ENCODE results near the gene SIX3. TPM values are rescaled to one million over a fixed set of nuclear protein-coding genes. Genes with fewer than 3 reads are reported as not detected.

Gene SIX3
- total and polyA plus RNA-seq, 2 experiments from 2014 or later = 0.21 to 0.28 TPM

DNA sequence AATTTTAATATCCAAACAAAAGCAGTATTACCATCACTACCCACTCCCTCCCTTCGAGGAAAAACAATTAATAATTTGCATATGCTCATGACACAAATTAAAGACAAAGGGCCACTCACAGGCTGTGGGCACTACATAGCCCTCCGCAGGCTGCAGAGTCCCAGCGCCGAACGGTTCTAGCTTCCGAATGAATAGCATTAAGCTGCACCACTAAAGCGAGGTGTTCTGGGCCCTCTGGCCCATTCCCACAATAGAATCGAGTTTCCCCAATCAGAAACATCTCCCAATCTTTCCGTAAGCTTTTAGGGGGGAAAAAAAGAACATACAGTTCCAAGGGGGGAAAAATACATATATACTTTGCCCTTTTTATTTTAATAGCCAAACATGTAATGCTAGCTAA lies 14.5 kb upstream of the SIX3 start:
- Mint-ChIP-seq H3K9me3 (no peaks in the 10 kb centered on the region; the same call in 1 of the 3 replicates), H3K36me3 (ENCODE audit: low read depth) (no peaks in the 10 kb centered on the region), H3K4me1 (peaks cover 53% of the 10 kb centered on the region), H3K27ac (no peak overlapping the region), H3K27me3 (ENCODE audit: insufficient read depth, low read depth, poor library complexity) (peaks cover 89% of the 10 kb centered on the region), H3K4me3 (peak overlapping the region; percentile 43)
- Histone ChIP-seq H3K27me3 (ENCODE audit: insufficient read depth) (peaks cover 97% of the 10 kb centered on the region), H3K27ac (ENCODE audit: low read depth) (no peak overlapping the region), H3K4me3 (no peak overlapping the region), H3K4me2 (peak overlapping the region; percentile 94), H3K79me2 (replicated peaks; ENCODE audit: insufficient read depth) (no peaks in the 10 kb centered on the region), H4K20me1 (replicated peaks; ENCODE audit: insufficient read depth) (no peaks in the 10 kb centered on the region), H3K36me3 (ENCODE audit: insufficient read depth) (no peaks in the 10 kb centered on the region), H3K9me2 (ENCODE audit: insufficient read depth) (no peaks in the 10 kb centered on the region), H3F3A (replicated peaks; ENCODE audit: low read depth) (peaks cover 25% of the 10 kb centered on the region), H2AFZ (no peak overlapping the region), H3K4me1 (ENCODE audit: insufficient read depth) (peaks cover 66% of the 10 kb centered on the region)
- peak; percentile 27 for ATAC-seq
- DNase-seq (ENCODE audit: low spot score) = peak; percentile 81
- TF ChIP-seq ZNF114 (CRISPR knock-in tag; IDR thresholded peaks at IDR 0.05) (no peak), JUNB (IDR thresholded peaks at IDR 0.05; ENCODE audit: unreplicated experiment) (no peak), CREB1 (CRISPR knock-in tag; IDR thresholded peaks at IDR 0.05; ENCODE audit: low read depth) (no peak), EZH2 (IDR thresholded peaks at IDR 0.05; ENCODE audit: low read depth, unreplicated experiment) (peak; percentile 57), EZH2phosphoT487 (IDR thresholded peaks at IDR 0.05; ENCODE audit: unreplicated experiment) (no peak), ZNF331 (CRISPR knock-in tag; IDR thresholded peaks at IDR 0.05; ENCODE audit: low read depth) (no peak), NANOG (IDR thresholded peaks at IDR 0.05; ENCODE audit: borderline replicate concordance) (peak; percentile 39; the same call in 1 of the 2 replicates), POLR2AphosphoS5 (IDR thresholded peaks at IDR 0.05; ENCODE audit: low read depth) (no peak)
- TF ChIP-seq, protein P1, sequence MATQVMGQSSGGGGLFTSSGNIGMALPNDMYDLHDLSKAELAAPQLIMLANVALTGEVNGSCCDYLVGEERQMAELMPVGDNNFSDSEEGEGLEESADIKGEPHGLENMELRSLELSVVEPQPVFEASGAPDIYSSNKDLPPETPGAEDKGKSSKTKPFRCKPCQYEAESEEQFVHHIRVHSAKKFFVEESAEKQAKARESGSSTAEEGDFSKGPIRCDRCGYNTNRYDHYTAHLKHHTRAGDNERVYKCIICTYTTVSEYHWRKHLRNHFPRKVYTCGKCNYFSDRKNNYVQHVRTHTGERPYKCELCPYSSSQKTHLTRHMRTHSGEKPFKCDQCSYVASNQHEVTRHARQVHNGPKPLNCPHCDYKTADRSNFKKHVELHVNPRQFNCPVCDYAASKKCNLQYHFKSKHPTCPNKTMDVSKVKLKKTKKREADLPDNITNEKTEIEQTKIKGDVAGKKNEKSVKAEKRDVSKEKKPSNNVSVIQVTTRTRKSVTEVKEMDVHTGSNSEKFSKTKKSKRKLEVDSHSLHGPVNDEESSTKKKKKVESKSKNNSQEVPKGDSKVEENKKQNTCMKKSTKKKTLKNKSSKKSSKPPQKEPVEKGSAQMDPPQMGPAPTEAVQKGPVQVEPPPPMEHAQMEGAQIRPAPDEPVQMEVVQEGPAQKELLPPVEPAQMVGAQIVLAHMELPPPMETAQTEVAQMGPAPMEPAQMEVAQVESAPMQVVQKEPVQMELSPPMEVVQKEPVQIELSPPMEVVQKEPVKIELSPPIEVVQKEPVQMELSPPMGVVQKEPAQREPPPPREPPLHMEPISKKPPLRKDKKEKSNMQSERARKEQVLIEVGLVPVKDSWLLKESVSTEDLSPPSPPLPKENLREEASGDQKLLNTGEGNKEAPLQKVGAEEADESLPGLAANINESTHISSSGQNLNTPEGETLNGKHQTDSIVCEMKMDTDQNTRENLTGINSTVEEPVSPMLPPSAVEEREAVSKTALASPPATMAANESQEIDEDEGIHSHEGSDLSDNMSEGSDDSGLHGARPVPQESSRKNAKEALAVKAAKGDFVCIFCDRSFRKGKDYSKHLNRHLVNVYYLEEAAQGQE (IDR thresholded peaks at IDR 0.05; ENCODE audit: unreplicated experiment) = no peak
- TF ChIP-seq, protein P2, sequence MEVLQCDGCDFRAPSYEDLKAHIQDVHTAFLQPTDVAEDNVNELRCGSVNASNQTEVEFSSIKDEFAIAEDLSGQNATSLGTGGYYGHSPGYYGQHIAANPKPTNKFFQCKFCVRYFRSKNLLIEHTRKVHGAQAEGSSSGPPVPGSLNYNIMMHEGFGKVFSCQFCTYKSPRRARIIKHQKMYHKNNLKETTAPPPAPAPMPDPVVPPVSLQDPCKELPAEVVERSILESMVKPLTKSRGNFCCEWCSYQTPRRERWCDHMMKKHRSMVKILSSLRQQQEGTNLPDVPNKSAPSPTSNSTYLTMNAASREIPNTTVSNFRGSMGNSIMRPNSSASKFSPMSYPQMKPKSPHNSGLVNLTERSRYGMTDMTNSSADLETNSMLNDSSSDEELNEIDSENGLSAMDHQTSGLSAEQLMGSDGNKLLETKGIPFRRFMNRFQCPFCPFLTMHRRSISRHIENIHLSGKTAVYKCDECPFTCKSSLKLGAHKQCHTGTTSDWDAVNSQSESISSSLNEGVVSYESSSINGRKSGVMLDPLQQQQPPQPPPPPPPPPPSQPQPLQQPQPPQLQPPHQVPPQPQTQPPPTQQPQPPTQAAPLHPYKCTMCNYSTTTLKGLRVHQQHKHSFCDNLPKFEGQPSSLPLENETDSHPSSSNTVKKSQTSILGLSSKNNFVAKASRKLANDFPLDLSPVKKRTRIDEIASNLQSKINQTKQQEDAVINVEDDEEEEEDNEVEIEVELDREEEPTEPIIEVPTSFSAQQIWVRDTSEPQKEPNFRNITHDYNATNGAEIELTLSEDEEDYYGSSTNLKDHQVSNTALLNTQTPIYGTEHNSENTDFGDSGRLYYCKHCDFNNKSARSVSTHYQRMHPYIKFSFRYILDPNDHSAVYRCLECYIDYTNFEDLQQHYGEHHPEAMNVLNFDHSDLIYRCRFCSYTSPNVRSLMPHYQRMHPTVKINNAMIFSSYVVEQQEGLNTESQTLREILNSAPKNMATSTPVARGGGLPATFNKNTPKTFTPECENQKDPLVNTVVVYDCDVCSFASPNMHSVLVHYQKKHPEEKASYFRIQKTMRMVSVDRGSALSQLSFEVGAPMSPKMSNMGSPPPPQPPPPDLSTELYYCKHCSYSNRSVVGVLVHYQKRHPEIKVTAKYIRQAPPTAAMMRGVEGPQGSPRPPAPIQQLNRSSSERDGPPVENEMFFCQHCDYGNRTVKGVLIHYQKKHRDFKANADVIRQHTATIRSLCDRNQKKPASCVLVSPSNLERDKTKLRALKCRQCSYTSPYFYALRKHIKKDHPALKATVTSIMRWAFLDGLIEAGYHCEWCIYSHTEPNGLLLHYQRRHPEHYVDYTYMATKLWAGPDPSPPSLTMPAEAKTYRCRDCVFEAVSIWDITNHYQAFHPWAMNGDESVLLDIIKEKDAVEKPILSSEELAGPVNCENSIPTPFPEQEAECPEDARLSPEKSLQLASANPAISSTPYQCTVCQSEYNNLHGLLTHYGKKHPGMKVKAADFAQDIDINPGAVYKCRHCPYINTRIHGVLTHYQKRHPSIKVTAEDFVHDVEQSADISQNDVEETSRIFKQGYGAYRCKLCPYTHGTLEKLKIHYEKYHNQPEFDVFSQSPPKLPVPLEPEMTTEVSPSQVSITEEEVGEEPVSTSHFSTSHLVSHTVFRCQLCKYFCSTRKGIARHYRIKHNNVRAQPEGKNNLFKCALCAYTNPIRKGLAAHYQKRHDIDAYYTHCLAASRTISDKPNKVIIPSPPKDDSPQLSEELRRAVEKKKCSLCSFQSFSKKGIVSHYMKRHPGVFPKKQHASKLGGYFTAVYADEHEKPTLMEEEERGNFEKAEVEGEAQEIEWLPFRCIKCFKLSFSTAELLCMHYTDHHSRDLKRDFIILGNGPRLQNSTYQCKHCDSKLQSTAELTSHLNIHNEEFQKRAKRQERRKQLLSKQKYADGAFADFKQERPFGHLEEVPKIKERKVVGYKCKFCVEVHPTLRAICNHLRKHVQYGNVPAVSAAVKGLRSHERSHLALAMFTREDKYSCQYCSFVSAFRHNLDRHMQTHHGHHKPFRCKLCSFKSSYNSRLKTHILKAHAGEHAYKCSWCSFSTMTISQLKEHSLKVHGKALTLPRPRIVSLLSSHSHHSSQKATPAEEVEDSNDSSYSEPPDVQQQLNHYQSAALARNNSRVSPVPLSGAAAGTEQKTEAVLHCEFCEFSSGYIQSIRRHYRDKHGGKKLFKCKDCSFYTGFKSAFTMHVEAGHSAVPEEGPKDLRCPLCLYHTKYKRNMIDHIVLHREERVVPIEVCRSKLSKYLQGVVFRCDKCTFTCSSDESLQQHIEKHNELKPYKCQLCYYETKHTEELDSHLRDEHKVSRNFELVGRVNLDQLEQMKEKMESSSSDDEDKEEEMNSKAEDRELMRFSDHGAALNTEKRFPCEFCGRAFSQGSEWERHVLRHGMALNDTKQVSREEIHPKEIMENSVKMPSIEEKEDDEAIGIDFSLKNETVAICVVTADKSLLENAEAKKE (CRISPR knock-in tag; IDR thresholded peaks at IDR 0.05) = no peak
- TF ChIP-seq, protein P3, sequence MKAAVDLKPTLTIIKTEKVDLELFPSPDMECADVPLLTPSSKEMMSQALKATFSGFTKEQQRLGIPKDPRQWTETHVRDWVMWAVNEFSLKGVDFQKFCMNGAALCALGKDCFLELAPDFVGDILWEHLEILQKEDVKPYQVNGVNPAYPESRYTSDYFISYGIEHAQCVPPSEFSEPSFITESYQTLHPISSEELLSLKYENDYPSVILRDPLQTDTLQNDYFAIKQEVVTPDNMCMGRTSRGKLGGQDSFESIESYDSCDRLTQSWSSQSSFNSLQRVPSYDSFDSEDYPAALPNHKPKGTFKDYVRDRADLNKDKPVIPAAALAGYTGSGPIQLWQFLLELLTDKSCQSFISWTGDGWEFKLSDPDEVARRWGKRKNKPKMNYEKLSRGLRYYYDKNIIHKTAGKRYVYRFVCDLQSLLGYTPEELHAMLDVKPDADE (IDR thresholded peaks at IDR 0.05) = no peak

Measured in GM23338 (cell line).